SK-N-SH (cell line): ENCODE data around the gene ALB. TPM values are rescaled to one million over a fixed set of nuclear protein-coding genes. Genes with fewer than 3 reads are reported as not detected.

Source experiments
- CTCF ChIA-PET: fragments of 300-600, 350-600 bp; formaldehyde crosslinking; extraction: SDS; loops from one replicate; lab custom pipeline; 2021; lab: Yijun Ruan, JAX
- POLR2A ChIA-PET: fragments of 350-600 bp; sonication (Branson Sonifier 250); formaldehyde crosslinking; extraction: SDS; loops from one replicate; lab custom pipeline; 2020; ENCODE audit warnings: antibody characterized with exemption, inconsistent platforms; lab: Yijun Ruan, JAX
- DNase-seq: peaks from one replicate; pipeline ENCODE4 v3.0.0; 2012
- H2AFZ ChIP-seq: fragments of 200-600 bp; sonication (generic); 2 replicates; pipeline ENCODE4 v1.8.1; 2016; ENCODE audit warnings: antibody characterized with exemption, mild to moderate bottlenecking, low read depth
- H3F3A ChIP-seq: fragments of 200-600 bp; sonication (generic); replicated peaks from 2 replicates; pipeline ENCODE3; 2016; ENCODE audit warnings: antibody characterized with exemption, mild to moderate bottlenecking; ENCODE audit not compliant: insufficient read depth
- H3K27ac ChIP-seq, 2 experiments: fragments of 200-500 bp in 1 of 2; fragments of 200-600 bp in 1 of 2; sonication (Bioruptor generic) in 1 of 2; sonication (generic), shearing (Covaris generic) in 1 of 2; 2 replicates each; pipeline versions ENCODE4 v1.5.1 to v1.6.1; 2014 to 2016; ENCODE audit warnings: low read depth in 2 of 2, inconsistent platforms in 1 of 2, low read length in 1 of 2, mild to moderate bottlenecking in 1 of 2, mixed read lengths in 1 of 2
- H3K27me3 ChIP-seq: fragments of 200-600 bp; sonication (generic), shearing (Covaris generic); 2 replicates; pipeline ENCODE4 v1.6.1; 2016; ENCODE audit warnings: mixed run types; ENCODE audit not compliant: insufficient read depth
- H3K36me3 ChIP-seq, 2 experiments: fragments of 200-500 bp in 1 of 2; fragments of 200-600 bp in 1 of 2; sonication (Bioruptor generic) in 1 of 2; sonication (generic) in 1 of 2; replicated peaks in 1 of 2; 2 replicates each; pipeline versions ENCODE3 to v1.5.1; 2014 to 2016; ENCODE audit warnings: low read length in 1 of 2, mild to moderate bottlenecking in 1 of 2; ENCODE audit not compliant: insufficient read depth in 2 of 2, control insufficient read depth in 1 of 2
- H3K4me1 ChIP-seq, 2 experiments: fragments of 200-500 bp in 1 of 2; fragments of 200-600 bp in 1 of 2; sonication (Bioruptor generic) in 1 of 2; sonication (generic), shearing (Covaris generic) in 1 of 2; 2 replicates each; pipeline versions ENCODE4 v1.5.1 to v1.6.1; 2014 to 2016; ENCODE audit warnings: low read depth in 1 of 2, low read length in 1 of 2, mixed run types in 1 of 2; ENCODE audit not compliant: insufficient read depth in 2 of 2, control insufficient read depth in 1 of 2
- H3K4me2 ChIP-seq: fragments of 200-600 bp; sonication (generic), shearing (Covaris generic); 2 replicates; pipeline ENCODE4 v1.6.1; 2017; ENCODE audit warnings: mixed run types
- H3K4me3 ChIP-seq, 2 experiments: fragments of 200-500 bp in 1 of 2; fragments of 200-600 bp in 1 of 2; sonication (Bioruptor generic) in 1 of 2; sonication (generic), shearing (Covaris generic) in 1 of 2; 2 replicates each; pipeline versions ENCODE4 v1.5.1 to v1.8.1; 2014 to 2016; ENCODE audit warnings: low read depth in 2 of 2, inconsistent platforms in 1 of 2, low read length in 1 of 2, mild to moderate bottlenecking in 1 of 2, mixed read lengths in 1 of 2, moderate library complexity in 1 of 2
- H3K79me2 ChIP-seq: fragments of 200-600 bp; sonication (generic); 2 replicates; pipeline ENCODE4 v1.8.1; 2017; ENCODE audit warnings: mild to moderate bottlenecking; ENCODE audit not compliant: insufficient read depth
- H3K9ac ChIP-seq: fragments of 200-600 bp; sonication (generic); 2 replicates; pipeline ENCODE4 v1.6.1; 2017; ENCODE audit warnings: mixed run types
- H3K9me2 ChIP-seq: fragments of 200-600 bp; sonication (generic); 2 replicates; pipeline ENCODE4 v1.6.1; 2017; ENCODE audit warnings: mixed run types
- H3K9me3 ChIP-seq: fragments of 200-600 bp; sonication (generic); 2 replicates; pipeline ENCODE4 v1.6.1; 2017; ENCODE audit warnings: mixed run types, mild to moderate bottlenecking, moderate library complexity
- H4K20me1 ChIP-seq: fragments of 200-600 bp; sonication (generic); 2 replicates; pipeline ENCODE4 v1.6.1; 2017; ENCODE audit warnings: mild to moderate bottlenecking, mixed run types; ENCODE audit not compliant: insufficient read depth
- CHD2 ChIP-seq: fragments of 150-350 bp; IDR thresholded peaks from 2 replicates; pipeline ENCODE4 v1.6.1; 2018; ENCODE audit warnings: low read length; ENCODE audit not compliant: partially characterized antibody
- ELF1 ChIP-seq: IDR thresholded peaks from 2 replicates; pipeline ENCODE4 v1.4.0; 2012
- FOXJ3 ChIP-seq: sonication (generic); formaldehyde crosslinking; IDR thresholded peaks from 2 replicates; pipeline ENCODE4 v1.5.1; 2020; ENCODE audit warnings: mild to moderate bottlenecking, missing genetic modification reagents
- FOXM1 ChIP-seq: IDR thresholded peaks from 2 replicates; pipeline ENCODE4 v1.4.0; 2012; ENCODE audit warnings: low read depth, mild to moderate bottlenecking
- GABPA ChIP-seq: IDR thresholded peaks from 2 replicates; pipeline ENCODE4 v1.4.0; 2012; ENCODE audit warnings: low read depth, mild to moderate bottlenecking
- GATA2 ChIP-seq: sonication (generic); formaldehyde crosslinking; IDR thresholded peaks from 2 replicates; pipeline ENCODE4 v1.5.0; 2020; ENCODE audit warnings: mild to moderate bottlenecking, missing genetic modification reagents
- MXI1 ChIP-seq: IDR thresholded peaks from 2 replicates; pipeline ENCODE4 v1.6.1; 2012; ENCODE audit warnings: mild to moderate bottlenecking, low read depth, low read length, improper control_type of control experiment
- NFIC ChIP-seq: IDR thresholded peaks from 2 replicates; pipeline ENCODE4 v1.4.0; 2012; ENCODE audit warnings: borderline replicate concordance
- POLR2AphosphoS5 ChIP-seq: IDR thresholded peaks from 2 replicates; pipeline ENCODE4 v1.6.1; 2012; ENCODE audit warnings: low read depth, low read length
- RAD21 ChIP-seq: IDR thresholded peaks from 2 replicates; pipeline ENCODE4 v1.6.1; 2012; ENCODE audit warnings: mild to moderate bottlenecking, low read length
- RFX5 ChIP-seq: IDR thresholded peaks from 2 replicates; pipeline ENCODE4 v1.6.1; 2012; ENCODE audit warnings: mild to moderate bottlenecking, improper control_type of control experiment, low read length
- RXRA ChIP-seq: IDR thresholded peaks from 2 replicates; pipeline ENCODE4 v1.4.0; 2012; ENCODE audit warnings: low read depth, mild to moderate bottlenecking, borderline replicate concordance
- SMC3 ChIP-seq: IDR thresholded peaks from 2 replicates; pipeline ENCODE4 v1.6.1; 2012; ENCODE audit warnings: low read depth, low read length, improper control_type of control experiment
- TEAD4 ChIP-seq: IDR thresholded peaks from 2 replicates; pipeline ENCODE4 v1.4.0; 2012; ENCODE audit warnings: mild to moderate bottlenecking, borderline replicate concordance; ENCODE audit not compliant: insufficient read depth
- WGBS: methylation state at CpG from one replicate; pipeline ENCODE4 v1.1.6; 2017; ENCODE audit warnings: low lambda C conversion rate; 5-methylcytosine and 5-hydroxymethylcytosine counted together
- polyA plus RNA-seq, 3 experiments: library from polyadenylated mRNA; depleted of rRNA; stranded (reverse); fragments of >200 nt; gene quantifications; 2 replicates each; pipeline ENCODE4 v1.2.3, GENCODE V29; 2012
- TF ChIP-seq, protein P1 (sequence below): fragments of 200-600 bp; sonication (generic); IDR thresholded peaks from 2 replicates; pipeline ENCODE4 v1.6.1; 2017; ENCODE audit warnings: antibody characterized with exemption, mild to moderate bottlenecking, moderate library complexity
- TF ChIP-seq, protein P2 (sequence below): fragments of 150-350 bp; IDR thresholded peaks from 2 replicates; pipeline ENCODE4 v1.6.1; 2016; ENCODE audit warnings: mild to moderate bottlenecking, low read depth, low read length
- TF ChIP-seq, protein P3 (sequence below): IDR thresholded peaks from 2 replicates; pipeline ENCODE4 v1.4.0; 2012; ENCODE audit warnings: low read depth, borderline replicate concordance

ALB gene
- polyA plus RNA-seq, 1 of the 3 experiments (the other 2 are of a cell fraction), result not detected

- no peaks in the 10 kb centered on the region for H3K9me3 ChIP-seq
- H3K9me2 ChIP-seq, result no peaks in the 10 kb centered on the region
- H3K9ac ChIP-seq, result no peak overlapping the region
- H3K4me1 ChIP-seq, result no peaks in the 10 kb centered on the region
- H3K27me3 ChIP-seq, result no peaks in the 10 kb centered on the region; the same call in 1 of the 2 replicates
- H3K36me3 ChIP-seq, result no peaks in the 10 kb centered on the region
- no peak overlapping the region for H2AFZ ChIP-seq
- no peak for DNase-seq
- ChIA-PET CTCF (interaction anchor here (1.1 kb wide), 1 partner anchor 12 kb away, joined by 5 read pairs; no protein-coding TSS in a partner anchor), POLR2A (no interaction called here)
- H3F3A ChIP-seq, result no peaks in the 10 kb centered on the region
- no peak for TF ChIP-seq FOXM1
- TF ChIP-seq TEAD4, result no peak
- TF ChIP-seq, protein P1, sequence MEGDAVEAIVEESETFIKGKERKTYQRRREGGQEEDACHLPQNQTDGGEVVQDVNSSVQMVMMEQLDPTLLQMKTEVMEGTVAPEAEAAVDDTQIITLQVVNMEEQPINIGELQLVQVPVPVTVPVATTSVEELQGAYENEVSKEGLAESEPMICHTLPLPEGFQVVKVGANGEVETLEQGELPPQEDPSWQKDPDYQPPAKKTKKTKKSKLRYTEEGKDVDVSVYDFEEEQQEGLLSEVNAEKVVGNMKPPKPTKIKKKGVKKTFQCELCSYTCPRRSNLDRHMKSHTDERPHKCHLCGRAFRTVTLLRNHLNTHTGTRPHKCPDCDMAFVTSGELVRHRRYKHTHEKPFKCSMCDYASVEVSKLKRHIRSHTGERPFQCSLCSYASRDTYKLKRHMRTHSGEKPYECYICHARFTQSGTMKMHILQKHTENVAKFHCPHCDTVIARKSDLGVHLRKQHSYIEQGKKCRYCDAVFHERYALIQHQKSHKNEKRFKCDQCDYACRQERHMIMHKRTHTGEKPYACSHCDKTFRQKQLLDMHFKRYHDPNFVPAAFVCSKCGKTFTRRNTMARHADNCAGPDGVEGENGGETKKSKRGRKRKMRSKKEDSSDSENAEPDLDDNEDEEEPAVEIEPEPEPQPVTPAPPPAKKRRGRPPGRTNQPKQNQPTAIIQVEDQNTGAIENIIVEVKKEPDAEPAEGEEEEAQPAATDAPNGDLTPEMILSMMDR, result no peak
- no peak for TF ChIP-seq RFX5
- TF ChIP-seq SMC3, result no peak
- no peak for TF ChIP-seq GATA2 (CRISPR knock-in tag)
- no peak for TF ChIP-seq RAD21
- TF ChIP-seq ELF1, result no peak
- TF ChIP-seq NFIC, result no peak
- no peak for TF ChIP-seq RXRA
- no peak for TF ChIP-seq MXI1
- no peak for TF ChIP-seq FOXJ3 (CRISPR knock-in tag)
- TF ChIP-seq GABPA, result no peak
- no peaks in the 10 kb centered on the region for H3K79me2 ChIP-seq
- H3K27ac ChIP-seq, result no peak overlapping the region
- 8% methylated on average over 4 of the region's 4 CpGs for WGBS
- no peak overlapping the region for H3K4me3 ChIP-seq
- no peaks in the 10 kb centered on the region for H4K20me1 ChIP-seq
- H3K4me2 ChIP-seq, result no peak overlapping the region
These were observed 54.3 kb downstream of the ALB start for GRCh38 chr4:73458184-73459047.

DNA sequence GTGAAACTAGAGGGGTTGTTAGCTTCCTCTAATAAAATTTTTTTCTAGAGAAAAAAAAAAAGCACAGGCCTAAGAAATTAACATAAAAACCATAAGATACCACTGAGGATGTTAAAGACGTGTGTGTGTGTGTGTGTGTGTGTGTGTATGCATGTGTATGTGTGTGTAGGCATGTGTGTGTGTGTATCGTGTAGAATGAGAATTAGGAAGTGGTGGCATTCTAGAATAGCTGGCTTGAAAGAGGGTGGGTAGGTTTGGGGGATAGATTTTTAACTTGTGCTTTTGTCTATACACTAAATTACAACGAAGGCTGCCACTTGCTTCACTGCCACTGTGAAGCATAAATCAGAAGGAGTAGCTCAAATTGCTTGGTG, 54.9 kb downstream of the ALB start:
- H2AFZ ChIP-seq, result no peak overlapping the region
- no peaks in the 10 kb centered on the region for H3K4me1 ChIP-seq
- ChIA-PET CTCF (interaction anchor here (0.5 to 1.1 kb wide), 2 partner anchors 13 to 473 kb away, joined by 3 to 5 read pairs; no protein-coding TSS in a partner anchor), POLR2A (no interaction called here)
- no peak overlapping the region for H3K27ac ChIP-seq
- no peak for DNase-seq
- H4K20me1 ChIP-seq, result no peaks in the 10 kb centered on the region
- no peaks in the 10 kb centered on the region for H3F3A ChIP-seq
- H3K4me3 ChIP-seq, result no peak overlapping the region
- H3K9me3 ChIP-seq, result no peaks in the 10 kb centered on the region
- H3K9me2 ChIP-seq, result no peaks in the 10 kb centered on the region
- H3K9ac ChIP-seq, result no peak overlapping the region
- H3K36me3 ChIP-seq, result no peaks in the 10 kb centered on the region
- H3K4me2 ChIP-seq, result no peak overlapping the region
- H3K79me2 ChIP-seq, result no peaks in the 10 kb centered on the region
- TF ChIP-seq POLR2AphosphoS5 (no peak), GATA2 (CRISPR knock-in tag) (no peak), CHD2 (no peak)
- TF ChIP-seq, protein P2, sequence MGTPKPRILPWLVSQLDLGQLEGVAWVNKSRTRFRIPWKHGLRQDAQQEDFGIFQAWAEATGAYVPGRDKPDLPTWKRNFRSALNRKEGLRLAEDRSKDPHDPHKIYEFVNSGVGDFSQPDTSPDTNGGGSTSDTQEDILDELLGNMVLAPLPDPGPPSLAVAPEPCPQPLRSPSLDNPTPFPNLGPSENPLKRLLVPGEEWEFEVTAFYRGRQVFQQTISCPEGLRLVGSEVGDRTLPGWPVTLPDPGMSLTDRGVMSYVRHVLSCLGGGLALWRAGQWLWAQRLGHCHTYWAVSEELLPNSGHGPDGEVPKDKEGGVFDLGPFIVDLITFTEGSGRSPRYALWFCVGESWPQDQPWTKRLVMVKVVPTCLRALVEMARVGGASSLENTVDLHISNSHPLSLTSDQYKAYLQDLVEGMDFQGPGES, result no peak
- TF ChIP-seq, protein P3, sequence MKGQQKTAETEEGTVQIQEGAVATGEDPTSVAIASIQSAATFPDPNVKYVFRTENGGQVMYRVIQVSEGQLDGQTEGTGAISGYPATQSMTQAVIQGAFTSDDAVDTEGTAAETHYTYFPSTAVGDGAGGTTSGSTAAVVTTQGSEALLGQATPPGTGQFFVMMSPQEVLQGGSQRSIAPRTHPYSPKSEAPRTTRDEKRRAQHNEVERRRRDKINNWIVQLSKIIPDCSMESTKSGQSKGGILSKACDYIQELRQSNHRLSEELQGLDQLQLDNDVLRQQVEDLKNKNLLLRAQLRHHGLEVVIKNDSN, result no peak
- WGBS, result 6% methylated on average over 3 of the region's 3 CpGs
- no peaks in the 10 kb centered on the region; the same call in 1 of the 2 replicates for H3K27me3 ChIP-seq
